GM21367 (cell line): ENCODE measurements around the gene GCNA.

Experiments
- ATAC-seq: cut with Tn5 transposase; IDR thresholded peaks from one replicate; pipeline ENCODE4 v1.9.1; 2021; ENCODE audit not compliant: unreplicated experiment

The GCNA gene

GRCh38 chrX:71578253-71579135 lies at the start of gene GCNA:
Gene GCNA, plus strand, starts transcription at chrX:71578437. Its CDS starts 2,385 bp downstream, at chrX:71580822.
- no peak for ATAC-seq

- peak; percentile 20 for ATAC-seq
Measured at GRCh38 chrX:71532078-71532752, 46.0 kb upstream of the GCNA start.

- peak; percentile 74 for ATAC-seq
Measured at GRCh38 chrX:71532753-71533425, 45.3 kb upstream of the GCNA start, which contains the start of gene OGT. Gene OGT, plus strand, starts transcription at chrX:71533104. Its CDS starts 196 bp downstream, at chrX:71533300.

GRCh38 chrX:71533516-71533850 lies 44.8 kb upstream of the GCNA start:
- ATAC-seq: no peak

- no peak for ATAC-seq
Measured at GRCh38 chrX:71533851-71534561, 44.2 kb upstream of the GCNA start.

GRCh38 chrX:71534773-71535544 lies 43.3 kb upstream of the GCNA start:
- no peak for ATAC-seq

GRCh38 chrX:71536285-71536684 lies 42.0 kb upstream of the GCNA start:
- ATAC-seq: no peak

- no peak for ATAC-seq
Measured at GRCh38 chrX:71537743-71538142, 40.5 kb upstream of the GCNA start.

- peak; percentile 17 for ATAC-seq
Measured at GRCh38 chrX:71540801-71541200, 37.4 kb upstream of the GCNA start.

GRCh38 chrX:71541210-71542022 lies 36.8 kb upstream of the GCNA start:
- peak; percentile 82 for ATAC-seq

- no peak for ATAC-seq
Measured at GRCh38 chrX:71542411-71542810, 35.8 kb upstream of the GCNA start.

GRCh38 chrX:71542825-71543224 lies 35.4 kb upstream of the GCNA start:
- no peak for ATAC-seq

GRCh38 chrX:71543316-71543715 lies 34.9 kb upstream of the GCNA start:
- no peak for ATAC-seq

GRCh38 chrX:71545364-71545763 lies 32.9 kb upstream of the GCNA start:
- no peak for ATAC-seq

- no peak for ATAC-seq
Measured at GRCh38 chrX:71546879-71547278, 31.4 kb upstream of the GCNA start.

- no peak for ATAC-seq
Measured at GRCh38 chrX:71547339-71547738, 30.9 kb upstream of the GCNA start.

GRCh38 chrX:71549986-71550385 lies 28.3 kb upstream of the GCNA start:
- no peak for ATAC-seq

GRCh38 chrX:71550578-71550977 lies 27.7 kb upstream of the GCNA start:
- no peak for ATAC-seq

- ATAC-seq: no peak
Measured at GRCh38 chrX:71556036-71556435, 22.2 kb upstream of the GCNA start.
